ENCODE measurements around the gene SLC9A8. TPM values are rescaled to one million over a fixed set of nuclear protein-coding genes. Genes with fewer than 3 reads are reported as not detected.

The SLC9A8 gene
- total RNA-seq, 1 donor from 2014 or later: 8.8 TPM

DNA sequence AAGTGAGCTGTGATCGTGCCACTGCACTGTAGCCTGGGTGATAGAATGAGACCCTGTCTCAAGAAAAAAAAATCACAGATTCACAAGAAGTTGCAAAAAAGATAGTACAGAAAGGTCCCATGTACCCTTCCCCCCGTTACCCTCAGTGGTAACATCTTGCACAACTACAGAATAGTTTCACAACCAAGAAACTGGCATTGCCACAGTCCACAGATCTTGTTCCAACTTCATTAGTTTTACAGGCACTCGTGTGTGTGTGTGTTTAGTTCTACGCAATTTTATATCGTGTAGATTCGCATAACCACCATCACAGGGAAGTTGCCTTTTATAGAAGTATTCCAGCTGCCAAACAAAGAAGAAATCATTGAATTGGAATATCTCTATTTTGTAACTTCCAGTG is 83.6 kb downstream of the SLC9A8 start:
- Histone ChIP-seq H3K9me3 (no peaks in the 10 kb centered on the region), H3K4me1 (no peaks in the 10 kb centered on the region), H3K36me3 (no peaks in the 10 kb centered on the region), H3K27me3 (no peaks in the 10 kb centered on the region), H3K27ac (no peak overlapping the region), H3K4me3 (no peak overlapping the region)
- DNase-seq (ENCODE audit: extremely low spot score in 2 of 2): no peak
- TF ChIP-seq POLR2A (IDR thresholded peaks at IDR 0.05) (no peak), POLR2AphosphoS5 (IDR thresholded peaks at IDR 0.05; ENCODE audit: insufficient read depth in 1 of 2, low read depth in 1 of 2) (no peak)
- TF ChIP-seq, protein P1, sequence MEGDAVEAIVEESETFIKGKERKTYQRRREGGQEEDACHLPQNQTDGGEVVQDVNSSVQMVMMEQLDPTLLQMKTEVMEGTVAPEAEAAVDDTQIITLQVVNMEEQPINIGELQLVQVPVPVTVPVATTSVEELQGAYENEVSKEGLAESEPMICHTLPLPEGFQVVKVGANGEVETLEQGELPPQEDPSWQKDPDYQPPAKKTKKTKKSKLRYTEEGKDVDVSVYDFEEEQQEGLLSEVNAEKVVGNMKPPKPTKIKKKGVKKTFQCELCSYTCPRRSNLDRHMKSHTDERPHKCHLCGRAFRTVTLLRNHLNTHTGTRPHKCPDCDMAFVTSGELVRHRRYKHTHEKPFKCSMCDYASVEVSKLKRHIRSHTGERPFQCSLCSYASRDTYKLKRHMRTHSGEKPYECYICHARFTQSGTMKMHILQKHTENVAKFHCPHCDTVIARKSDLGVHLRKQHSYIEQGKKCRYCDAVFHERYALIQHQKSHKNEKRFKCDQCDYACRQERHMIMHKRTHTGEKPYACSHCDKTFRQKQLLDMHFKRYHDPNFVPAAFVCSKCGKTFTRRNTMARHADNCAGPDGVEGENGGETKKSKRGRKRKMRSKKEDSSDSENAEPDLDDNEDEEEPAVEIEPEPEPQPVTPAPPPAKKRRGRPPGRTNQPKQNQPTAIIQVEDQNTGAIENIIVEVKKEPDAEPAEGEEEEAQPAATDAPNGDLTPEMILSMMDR (IDR thresholded peaks at IDR 0.05): no peak
- intact Hi-C loops (cut with DNase I): no loop called here

DNA sequence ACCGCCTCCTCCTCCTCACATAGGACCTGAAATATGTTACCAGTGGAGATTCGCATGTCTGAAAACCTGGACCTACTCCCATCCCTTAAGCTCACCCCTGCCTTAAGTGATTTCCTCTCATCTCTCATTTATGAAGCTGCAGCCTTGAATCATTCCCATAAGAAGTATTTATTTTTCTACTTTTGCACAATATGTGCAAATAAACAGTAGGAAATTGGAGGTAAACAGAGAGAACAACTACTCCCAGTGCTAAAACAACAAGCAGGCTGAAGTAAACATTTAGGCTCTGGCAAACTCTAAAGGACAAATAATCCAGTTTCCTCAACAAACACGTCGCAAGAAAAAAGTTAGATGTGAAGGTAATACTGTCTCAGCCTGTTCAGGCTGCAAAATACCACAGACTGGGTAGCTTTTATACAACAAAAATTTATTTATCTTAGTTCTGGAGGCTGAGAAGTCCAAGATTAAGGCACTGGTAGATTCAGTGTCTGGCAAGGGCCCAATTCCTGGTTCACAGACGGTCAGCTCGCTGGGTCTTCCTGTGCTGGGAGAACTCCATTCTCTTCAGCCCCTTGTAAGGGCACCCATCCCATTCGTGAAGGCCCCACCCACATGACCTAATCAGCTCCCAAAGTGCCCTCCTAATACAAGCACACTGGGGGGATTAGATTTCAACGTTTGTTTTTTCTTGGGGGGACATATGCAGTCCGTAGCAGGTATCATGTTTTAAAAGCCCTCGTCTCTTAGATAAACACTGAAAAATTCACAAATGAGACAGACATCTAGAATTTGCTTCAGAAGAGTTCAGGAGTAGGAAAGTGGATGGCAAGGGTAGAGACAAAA is 87.1 kb downstream of the SLC9A8 start:
- no peak overlapping the region for H3K4me3 ChIP-seq
- intact Hi-C loops (cut with DNase I): no loop called here
- no peaks in the 10 kb centered on the region for H3K9me3 ChIP-seq
- H3K36me3 ChIP-seq: peaks cover 0 to 5% of the 10 kb centered on the region in 2 donors
- DNase-seq (ENCODE audit: extremely low spot score in 2 of 2): no peak
- H3K4me1 ChIP-seq: no peaks in the 10 kb centered on the region
- no peaks in the 10 kb centered on the region for H3K27me3 ChIP-seq
- no peak overlapping the region for H3K27ac ChIP-seq
- no peak for TF ChIP-seq POLR2AphosphoS5 (IDR thresholded peaks at IDR 0.05; ENCODE audit: insufficient read depth in 1 of 2, low read depth in 1 of 2)
- no peak for TF ChIP-seq POLR2A (IDR thresholded peaks at IDR 0.05)
- TF ChIP-seq, protein P1 (IDR thresholded peaks at IDR 0.05): no peak

DNA sequence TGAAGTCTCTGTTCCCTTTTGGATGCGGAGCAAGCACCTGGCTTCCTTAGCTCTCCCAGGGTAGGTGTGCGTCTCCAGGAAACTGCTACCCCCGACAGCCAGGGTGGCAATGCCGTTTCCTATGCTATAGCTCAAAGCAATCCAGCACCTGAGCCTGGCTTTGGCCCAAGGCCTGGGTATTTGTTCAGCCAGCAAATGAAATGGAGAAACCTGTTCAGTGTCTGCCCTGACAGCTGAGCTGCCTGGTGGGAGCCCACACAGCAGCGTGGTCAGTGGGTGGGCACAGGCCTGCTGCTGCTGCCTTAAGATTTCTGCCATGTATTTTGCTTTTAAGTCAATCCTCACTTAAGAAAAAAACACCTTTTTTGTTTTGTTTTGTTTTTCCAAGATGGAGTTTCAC is 89.0 kb downstream of the SLC9A8 start:
- intact Hi-C loops (cut with DNase I): no loop called here
- Histone ChIP-seq H3K27ac (no peak overlapping the region), H3K36me3 (peaks cover 0 to 23% of the 10 kb centered on the region in 2 donors), H3K27me3 (no peaks in the 10 kb centered on the region), H3K4me3 (no peak overlapping the region), H3K9me3 (no peaks in the 10 kb centered on the region), H3K4me1 (no peaks in the 10 kb centered on the region)
- TF ChIP-seq, protein P1 (IDR thresholded peaks at IDR 0.05): no peak
- TF ChIP-seq POLR2AphosphoS5 (IDR thresholded peaks at IDR 0.05; ENCODE audit: insufficient read depth in 1 of 2, low read depth in 1 of 2): no peak
- no peak for TF ChIP-seq POLR2A (IDR thresholded peaks at IDR 0.05)
- no peak for DNase-seq (ENCODE audit: extremely low spot score in 2 of 2)

DNA sequence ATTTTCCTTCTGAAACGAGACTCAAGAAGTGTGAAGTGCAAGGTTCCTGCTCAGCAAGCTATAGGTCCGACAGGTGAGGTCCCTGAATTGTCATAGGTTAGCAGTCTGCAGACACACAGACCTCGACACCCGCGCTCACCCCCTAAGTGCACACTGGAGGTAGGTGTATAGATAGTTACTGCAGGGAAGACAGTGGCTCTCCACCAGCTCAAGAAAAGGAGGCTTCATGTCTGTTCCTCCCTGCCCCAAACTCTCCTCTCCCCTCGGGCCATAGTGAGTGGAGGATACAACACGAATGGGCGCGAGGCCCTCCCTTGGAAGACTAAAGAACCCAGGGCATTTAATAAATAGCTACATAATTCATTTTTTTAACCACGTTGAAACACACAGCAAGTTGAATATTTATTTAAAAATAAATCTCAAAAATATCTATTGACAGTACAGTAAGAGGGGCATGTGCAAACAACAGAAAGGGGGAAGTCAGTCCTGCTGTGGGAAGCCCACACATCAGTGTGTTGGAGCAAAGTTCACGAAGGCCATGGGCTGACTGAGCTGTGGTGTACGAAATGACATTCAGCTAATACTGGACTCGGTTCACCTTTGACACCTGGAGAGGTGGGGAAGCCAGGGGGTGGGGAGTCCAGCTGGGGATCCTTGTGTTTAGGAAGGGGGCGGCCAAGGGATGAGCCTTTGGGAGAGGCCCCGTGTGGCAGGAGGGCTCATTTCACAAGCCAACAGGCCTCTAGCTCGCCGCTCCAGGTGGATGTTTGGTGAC is 92.0 kb downstream of the SLC9A8 start:
- Histone ChIP-seq H3K27me3 (no peaks in the 10 kb centered on the region), H3K36me3 (peaks cover 0 to 38% of the 10 kb centered on the region in 2 donors), H3K27ac (no peak overlapping the region), H3K9me3 (no peaks in the 10 kb centered on the region), H3K4me1 (no peaks in the 10 kb centered on the region), H3K4me3 (no peak overlapping the region)
- intact Hi-C loops (cut with DNase I): no loop called here
- DNase-seq (ENCODE audit: extremely low spot score in 2 of 2): no peak
- TF ChIP-seq POLR2AphosphoS5 (IDR thresholded peaks at IDR 0.05; ENCODE audit: insufficient read depth in 1 of 2, low read depth in 1 of 2): no peak
- TF ChIP-seq POLR2A (IDR thresholded peaks at IDR 0.05): no peak
- TF ChIP-seq, protein P1 (IDR thresholded peaks at IDR 0.05): no peak

All from vagina (tissue), 2 donors.